Measurements from ENCODE around the gene MPST.

MPST gene

DNA sequence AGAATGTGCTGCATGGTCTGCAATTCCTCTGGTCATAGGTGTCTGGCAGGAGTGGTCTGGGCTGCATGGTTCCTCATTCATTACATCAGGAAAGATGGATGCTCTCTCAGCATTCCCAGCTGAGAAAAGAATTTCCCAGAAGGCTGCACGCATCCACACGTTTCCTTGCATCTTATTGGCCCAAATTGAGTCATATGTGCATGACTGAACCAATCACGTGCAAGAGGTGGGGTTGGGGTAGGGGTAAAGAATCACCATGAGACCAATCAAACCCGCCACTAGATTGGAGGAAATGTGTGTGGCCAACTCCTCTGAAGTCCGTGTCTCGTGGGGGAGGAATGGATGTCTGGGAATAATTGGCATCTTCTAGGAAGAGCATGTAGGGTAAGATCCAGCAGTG is 29.1 kb upstream of the MPST start:
- no peaks in the 10 kb centered on the region for H3K27me3 ChIP-seq (ENCODE audit: insufficient read depth, low read length, poor library complexity, severe bottlenecking)
- no peaks in the 10 kb centered on the region for H3K36me3 ChIP-seq (ENCODE audit: insufficient read depth, low read length)
- peaks cover 12% of the 10 kb centered on the region; the same call in 1 of the 2 replicates for H3K9me3 ChIP-seq (ENCODE audit: insufficient read depth, low read depth, low read length)
- H3K9me2 ChIP-seq (replicated peaks; ENCODE audit: low read depth, low read length) = no peaks in the 10 kb centered on the region
- no peak overlapping the region for H2AFZ ChIP-seq (ENCODE audit: low read length)
- H4K20me1 ChIP-seq (ENCODE audit: insufficient read depth, low read length, poor library complexity, severe bottlenecking) = no peaks in the 10 kb centered on the region
- no peak overlapping the region for H3K4me3 ChIP-seq (ENCODE audit: low read length, poor library complexity, severe bottlenecking)
- TF ChIP-seq, protein P1, sequence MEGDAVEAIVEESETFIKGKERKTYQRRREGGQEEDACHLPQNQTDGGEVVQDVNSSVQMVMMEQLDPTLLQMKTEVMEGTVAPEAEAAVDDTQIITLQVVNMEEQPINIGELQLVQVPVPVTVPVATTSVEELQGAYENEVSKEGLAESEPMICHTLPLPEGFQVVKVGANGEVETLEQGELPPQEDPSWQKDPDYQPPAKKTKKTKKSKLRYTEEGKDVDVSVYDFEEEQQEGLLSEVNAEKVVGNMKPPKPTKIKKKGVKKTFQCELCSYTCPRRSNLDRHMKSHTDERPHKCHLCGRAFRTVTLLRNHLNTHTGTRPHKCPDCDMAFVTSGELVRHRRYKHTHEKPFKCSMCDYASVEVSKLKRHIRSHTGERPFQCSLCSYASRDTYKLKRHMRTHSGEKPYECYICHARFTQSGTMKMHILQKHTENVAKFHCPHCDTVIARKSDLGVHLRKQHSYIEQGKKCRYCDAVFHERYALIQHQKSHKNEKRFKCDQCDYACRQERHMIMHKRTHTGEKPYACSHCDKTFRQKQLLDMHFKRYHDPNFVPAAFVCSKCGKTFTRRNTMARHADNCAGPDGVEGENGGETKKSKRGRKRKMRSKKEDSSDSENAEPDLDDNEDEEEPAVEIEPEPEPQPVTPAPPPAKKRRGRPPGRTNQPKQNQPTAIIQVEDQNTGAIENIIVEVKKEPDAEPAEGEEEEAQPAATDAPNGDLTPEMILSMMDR (conservative IDR thresholded peaks at IDR 0.05; ENCODE audit: low read length) = no peak
- TF ChIP-seq EZH2phosphoT487 (IDR thresholded peaks at IDR 0.05; ENCODE audit: borderline replicate concordance) = no peak
- H3K9ac ChIP-seq (ENCODE audit: low read depth, low read length, poor library complexity, severe bottlenecking) = no peak overlapping the region
- H3K79me2 ChIP-seq (ENCODE audit: insufficient read depth, low read length) = no peaks in the 10 kb centered on the region
- H3K4me2 ChIP-seq (ENCODE audit: low read depth, low read length, poor library complexity, severe bottlenecking) = no peak overlapping the region
- H3F3A ChIP-seq (ENCODE audit: low read depth) = no peaks in the 10 kb centered on the region
- no peaks in the 10 kb centered on the region for H3K4me1 ChIP-seq (ENCODE audit: insufficient read depth, low read length, poor library complexity, severe bottlenecking)

- TF ChIP-seq EZH2phosphoT487 (IDR thresholded peaks at IDR 0.05; ENCODE audit: borderline replicate concordance) = no peak
- TF ChIP-seq, protein P1 (conservative IDR thresholded peaks at IDR 0.05; ENCODE audit: low read length) = no peak
- H3K36me3 ChIP-seq (ENCODE audit: insufficient read depth, low read length) = no peaks in the 10 kb centered on the region
- no peaks in the 10 kb centered on the region for H3F3A ChIP-seq (ENCODE audit: low read depth)
- H3K9me2 ChIP-seq (replicated peaks; ENCODE audit: low read depth, low read length) = no peaks in the 10 kb centered on the region
- H3K4me3 ChIP-seq (ENCODE audit: low read length, poor library complexity, severe bottlenecking) = no peak overlapping the region
- H3K79me2 ChIP-seq (ENCODE audit: insufficient read depth, low read length) = no peaks in the 10 kb centered on the region
- no peaks in the 10 kb centered on the region for H4K20me1 ChIP-seq (ENCODE audit: insufficient read depth, low read length, poor library complexity, severe bottlenecking)
- no peaks in the 10 kb centered on the region for H3K4me1 ChIP-seq (ENCODE audit: insufficient read depth, low read length, poor library complexity, severe bottlenecking)
- no peaks in the 10 kb centered on the region for H3K27me3 ChIP-seq (ENCODE audit: insufficient read depth, low read length, poor library complexity, severe bottlenecking)
- no peak overlapping the region for H2AFZ ChIP-seq (ENCODE audit: low read length)
- H3K9me3 ChIP-seq (ENCODE audit: insufficient read depth, low read depth, low read length) = peaks cover 4% of the 10 kb centered on the region; the same call in 1 of the 2 replicates
- no peak overlapping the region for H3K9ac ChIP-seq (ENCODE audit: low read depth, low read length, poor library complexity, severe bottlenecking)
- no peak overlapping the region for H3K4me2 ChIP-seq (ENCODE audit: low read depth, low read length, poor library complexity, severe bottlenecking)
These were observed 28.3 kb upstream of the MPST start for GRCh38 chr22:36991206-36991605.

GRCh38 chr22:36997746-36998145 is 21.8 kb upstream of the MPST start:
- Histone ChIP-seq H3K4me3 (ENCODE audit: low read length, poor library complexity, severe bottlenecking) (no peak overlapping the region), H3K4me2 (ENCODE audit: low read depth, low read length, poor library complexity, severe bottlenecking) (no peak overlapping the region), H3K79me2 (ENCODE audit: insufficient read depth, low read length) (no peaks in the 10 kb centered on the region), H3K36me3 (ENCODE audit: insufficient read depth, low read length) (no peaks in the 10 kb centered on the region), H3K27me3 (ENCODE audit: insufficient read depth, low read length, poor library complexity, severe bottlenecking) (no peaks in the 10 kb centered on the region), H4K20me1 (ENCODE audit: insufficient read depth, low read length, poor library complexity, severe bottlenecking) (no peaks in the 10 kb centered on the region), H3K4me1 (ENCODE audit: insufficient read depth, low read length, poor library complexity, severe bottlenecking) (no peaks in the 10 kb centered on the region), H2AFZ (ENCODE audit: low read length) (no peak overlapping the region), H3K9me2 (replicated peaks; ENCODE audit: low read depth, low read length) (no peaks in the 10 kb centered on the region), H3F3A (ENCODE audit: low read depth) (no peaks in the 10 kb centered on the region), H3K9ac (ENCODE audit: low read depth, low read length, poor library complexity, severe bottlenecking) (no peak overlapping the region), H3K9me3 (ENCODE audit: insufficient read depth, low read depth, low read length) (no peaks in the 10 kb centered on the region)
- TF ChIP-seq, protein P1 (conservative IDR thresholded peaks at IDR 0.05; ENCODE audit: low read length) = no peak
- TF ChIP-seq EZH2phosphoT487 (IDR thresholded peaks at IDR 0.05; ENCODE audit: borderline replicate concordance) = no peak

Data from Loucy (cell line).